SK-N-SH treated with all-trans-retinoic acid at 6 μM for 48 hours (cell line): ENCODE data around the gene VAMP1.
"Not testable (repeated sequence)": the region's sequence is repeated elsewhere in the genome, so short reads cannot be mapped to it uniquely, and the experiment has no call there.

Experiments used
- ARNTL ChIP-seq: fragments of 450-650 bp; formaldehyde crosslinking; IDR thresholded peaks from 2 replicates; pipeline ENCODE4 v1.5.0; 2020; ENCODE audit warnings: low read depth, mild to moderate bottlenecking, moderate library complexity, borderline replicate concordance
- ESRRG ChIP-seq: fragments of 250-450 bp; sonication (Bioruptor Pico); IDR thresholded peaks from 2 replicates; pipeline ENCODE4 v1.6.1; 2021; ENCODE audit warnings: mild to moderate bottlenecking
- GLIS3 ChIP-seq: fragments of 250-450 bp; sonication (Bioruptor Pico); IDR thresholded peaks from 2 replicates; pipeline ENCODE4 v1.5.0; 2020; ENCODE audit warnings: mild to moderate bottlenecking, moderate library complexity
- OSR1 ChIP-seq: fragments of 250-450 bp; sonication (Bioruptor Pico); IDR thresholded peaks from 2 replicates; pipeline ENCODE4 v1.8.0; 2022; ENCODE audit warnings: moderate library complexity, mild to moderate bottlenecking, inconsistent platforms
- RARB ChIP-seq: fragments of 250-450 bp; sonication (Bioruptor Pico); IDR thresholded peaks from 2 replicates; pipeline ENCODE4 v1.8.0; 2021; ENCODE audit warnings: mild to moderate bottlenecking, moderate library complexity
- TCF4 ChIP-seq: fragments of 250-450 bp; sonication (Bioruptor Pico); IDR thresholded peaks from 2 replicates; pipeline ENCODE4 v1.8.0; 2021; ENCODE audit warnings: mild to moderate bottlenecking, moderate library complexity, borderline replicate concordance
- ZC3H10 ChIP-seq: fragments of 250-450 bp; sonication (Bioruptor Pico); IDR thresholded peaks from 2 replicates; pipeline ENCODE4 v1.5.1; 2021; ENCODE audit warnings: mild to moderate bottlenecking, moderate library complexity
- ZFP3 ChIP-seq: fragments of 250-450 bp; sonication (Bioruptor Pico); IDR thresholded peaks from 2 replicates; pipeline ENCODE4 v1.5.0; 2020; ENCODE audit warnings: mild to moderate bottlenecking, moderate library complexity
- ZFP30 ChIP-seq: fragments of 450-650 bp; formaldehyde crosslinking; IDR thresholded peaks from 2 replicates; pipeline ENCODE4 v1.5.0; 2022; ENCODE audit warnings: mild to moderate bottlenecking, moderate library complexity
- ZNF565 ChIP-seq: fragments of 450-650 bp; formaldehyde crosslinking; conservative IDR thresholded peaks from 2 replicates; pipeline ENCODE4 v1.5.0; 2020; ENCODE audit warnings: low read depth, mild to moderate bottlenecking, moderate library complexity
- TF ChIP-seq, protein P1 (sequence below): fragments of 250-450 bp; sonication (Bioruptor Pico); IDR thresholded peaks from 2 replicates; pipeline ENCODE4 v1.8.0; 2020; ENCODE audit warnings: mild to moderate bottlenecking, moderate library complexity, borderline replicate concordance
- TF ChIP-seq, protein P2 (sequence below): fragments of 250-450 bp; sonication (Bioruptor Pico); IDR thresholded peaks from 2 replicates; pipeline ENCODE4 v1.5.1; 2020; ENCODE audit warnings: low read depth, mild to moderate bottlenecking, moderate library complexity

DNA sequence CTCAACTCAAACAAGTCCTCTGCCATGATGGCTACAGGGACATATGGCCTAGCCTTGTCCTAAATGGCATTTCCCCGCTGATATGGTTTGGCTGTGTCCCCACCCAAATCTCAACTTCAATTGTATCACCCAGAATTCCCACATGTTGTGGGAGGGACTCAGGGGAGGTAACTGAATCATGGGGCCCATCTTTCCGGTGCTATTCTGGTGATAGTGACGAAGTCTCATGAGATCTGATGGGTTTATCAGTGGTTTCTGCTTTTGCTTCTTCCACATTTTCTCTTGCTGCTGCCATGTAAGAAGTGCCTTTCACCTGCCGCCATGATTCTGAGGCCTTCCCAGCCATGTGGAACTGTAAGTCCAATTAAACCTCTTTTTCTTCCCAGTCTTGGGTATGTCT is 3.7 kb downstream of the VAMP1 start:
- not testable (repeated sequence) for TF ChIP-seq OSR1 (CRISPR knock-in tag); ESRRG (CRISPR knock-in tag); ZC3H10 (CRISPR knock-in tag); ZFP3 (CRISPR knock-in tag); TCF4; ZNF565 (CRISPR knock-in tag); ZFP30 (CRISPR knock-in tag); RARB; GLIS3 (CRISPR knock-in tag); ARNTL (CRISPR knock-in tag)
- TF ChIP-seq, protein P1, sequence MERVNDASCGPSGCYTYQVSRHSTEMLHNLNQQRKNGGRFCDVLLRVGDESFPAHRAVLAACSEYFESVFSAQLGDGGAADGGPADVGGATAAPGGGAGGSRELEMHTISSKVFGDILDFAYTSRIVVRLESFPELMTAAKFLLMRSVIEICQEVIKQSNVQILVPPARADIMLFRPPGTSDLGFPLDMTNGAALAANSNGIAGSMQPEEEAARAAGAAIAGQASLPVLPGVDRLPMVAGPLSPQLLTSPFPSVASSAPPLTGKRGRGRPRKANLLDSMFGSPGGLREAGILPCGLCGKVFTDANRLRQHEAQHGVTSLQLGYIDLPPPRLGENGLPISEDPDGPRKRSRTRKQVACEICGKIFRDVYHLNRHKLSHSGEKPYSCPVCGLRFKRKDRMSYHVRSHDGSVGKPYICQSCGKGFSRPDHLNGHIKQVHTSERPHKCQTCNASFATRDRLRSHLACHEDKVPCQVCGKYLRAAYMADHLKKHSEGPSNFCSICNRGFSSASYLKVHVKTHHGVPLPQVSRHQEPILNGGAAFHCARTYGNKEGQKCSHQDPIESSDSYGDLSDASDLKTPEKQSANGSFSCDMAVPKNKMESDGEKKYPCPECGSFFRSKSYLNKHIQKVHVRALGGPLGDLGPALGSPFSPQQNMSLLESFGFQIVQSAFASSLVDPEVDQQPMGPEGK (CRISPR knock-in tag), result not testable (repeated sequence)
- TF ChIP-seq, protein P2, sequence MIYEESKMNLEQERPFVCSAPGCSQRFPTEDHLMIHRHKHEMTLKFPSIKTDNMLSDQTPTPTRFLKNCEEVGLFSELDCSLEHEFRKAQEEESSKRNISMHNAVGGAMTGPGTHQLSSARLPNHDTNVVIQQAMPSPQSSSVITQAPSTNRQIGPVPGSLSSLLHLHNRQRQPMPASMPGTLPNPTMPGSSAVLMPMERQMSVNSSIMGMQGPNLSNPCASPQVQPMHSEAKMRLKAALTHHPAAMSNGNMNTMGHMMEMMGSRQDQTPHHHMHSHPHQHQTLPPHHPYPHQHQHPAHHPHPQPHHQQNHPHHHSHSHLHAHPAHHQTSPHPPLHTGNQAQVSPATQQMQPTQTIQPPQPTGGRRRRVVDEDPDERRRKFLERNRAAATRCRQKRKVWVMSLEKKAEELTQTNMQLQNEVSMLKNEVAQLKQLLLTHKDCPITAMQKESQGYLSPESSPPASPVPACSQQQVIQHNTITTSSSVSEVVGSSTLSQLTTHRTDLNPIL (CRISPR knock-in tag), result not testable (repeated sequence)
